GM20431 (cell line): ENCODE data around the gene SLC35D2.
"Not testable (repeated sequence)": the region's sequence is repeated elsewhere in the genome, so short reads cannot be mapped to it uniquely, and the experiment has no call there.

Source experiments
- in situ Hi-C: fragments of 300-500 bp; cut with MseI, MboI; formaldehyde crosslinking; loops from one replicate; pipeline ENCODE4 v1.15.0; 2020; ENCODE audit warnings: low sequenced_read_pairs; ENCODE audit not compliant: unreplicated experiment

Gene SLC35D2

DNA sequence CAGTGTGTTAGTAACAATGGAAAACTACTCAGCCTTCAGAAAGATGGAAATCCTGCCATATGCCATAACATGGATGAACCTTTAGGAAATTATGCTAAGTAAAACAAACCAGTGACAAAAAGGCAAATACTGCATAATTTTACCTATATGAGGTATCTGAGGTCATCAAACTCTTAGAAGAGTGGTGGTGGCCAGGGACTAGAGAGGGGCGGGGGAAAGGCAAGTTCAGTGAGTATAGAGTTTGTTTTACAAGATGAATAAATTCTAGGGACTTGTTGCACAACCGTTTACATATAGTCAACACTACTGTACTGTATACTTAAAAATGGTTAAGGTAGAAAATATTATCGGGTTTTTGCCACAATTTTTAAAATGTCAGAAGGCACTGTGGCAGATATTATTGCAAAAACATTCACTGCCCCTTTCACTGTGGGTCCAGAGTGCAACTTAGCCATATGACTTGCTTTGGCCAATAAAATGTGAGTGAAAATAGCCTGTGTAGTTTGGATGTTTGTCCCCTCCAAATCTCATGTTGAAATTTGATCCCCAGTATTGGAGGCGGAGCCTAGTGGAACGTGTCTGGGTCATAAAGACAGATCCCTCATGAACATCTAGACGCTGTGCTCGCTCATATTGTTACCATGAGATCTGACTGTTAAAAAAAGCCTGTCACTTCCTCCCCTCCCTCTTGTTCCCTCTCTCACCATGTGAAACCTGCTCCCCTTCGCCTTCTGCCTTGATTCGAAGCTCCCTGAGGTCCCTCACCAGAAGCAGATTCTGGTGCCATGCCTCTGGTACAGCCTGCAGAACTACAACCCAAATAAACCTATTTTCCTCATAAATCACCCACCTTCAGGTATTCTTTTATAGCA, 25.1 kb upstream of the SLC35D2 start:
- in situ Hi-C loops, result no loop called here

DNA sequence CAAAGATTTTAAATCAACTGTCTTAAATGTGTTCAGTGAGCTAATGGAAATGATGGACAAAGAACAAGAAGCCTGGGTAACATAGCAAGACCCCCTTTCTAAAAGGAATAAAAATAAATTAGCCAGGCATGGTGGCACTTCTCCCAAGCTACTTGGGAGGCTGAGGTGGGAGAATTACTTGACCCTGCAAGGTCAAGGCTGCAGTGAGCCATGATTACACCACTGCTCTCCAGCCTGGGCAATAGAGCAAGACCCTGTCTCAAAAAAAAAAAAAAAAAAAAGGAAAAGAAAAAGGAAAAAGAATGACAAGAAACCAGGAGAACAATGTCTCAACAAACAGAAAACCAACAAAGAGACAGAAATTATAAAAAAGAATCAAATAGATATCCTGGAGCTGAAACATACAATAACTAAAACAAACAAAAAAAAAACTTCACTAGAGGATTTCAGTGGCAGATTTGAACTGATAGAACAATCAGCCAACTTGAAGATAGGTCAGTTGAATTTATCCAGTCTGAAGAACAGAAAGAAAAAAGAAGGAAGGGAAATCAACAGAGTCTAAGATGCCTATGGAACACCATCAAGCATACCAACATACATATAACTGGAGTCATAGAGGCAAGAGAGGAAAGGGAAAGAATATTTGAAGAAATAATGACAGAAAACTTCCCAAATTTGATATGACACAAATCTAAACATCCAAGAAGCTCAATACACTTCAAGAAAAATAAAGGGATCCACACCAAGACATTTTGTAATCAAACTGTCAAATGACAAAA, 16.8 kb upstream of the SLC35D2 start:
- in situ Hi-C loops, result no loop called here

DNA sequence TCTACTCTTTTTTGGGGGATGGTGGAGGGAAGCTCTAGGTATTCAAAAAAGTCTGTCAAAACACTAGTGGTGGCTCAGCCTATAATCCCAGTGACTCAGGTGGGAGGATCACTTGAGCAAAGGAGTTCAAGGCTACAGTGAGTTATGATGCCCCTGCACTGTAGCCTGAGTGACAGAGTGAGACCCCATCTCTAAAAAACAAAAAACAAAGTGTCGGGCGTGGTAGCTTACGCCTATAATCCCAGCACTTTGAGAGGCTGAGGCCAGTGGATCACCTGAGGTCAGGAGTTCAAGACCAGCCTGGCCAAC, 15.8 kb upstream of the SLC35D2 start:
- in situ Hi-C loops, result no loop called here

- in situ Hi-C loops, result no loop called here
Observed at GRCh38 chr9:96398582-96399324, 15.2 kb upstream of the SLC35D2 start.

DNA sequence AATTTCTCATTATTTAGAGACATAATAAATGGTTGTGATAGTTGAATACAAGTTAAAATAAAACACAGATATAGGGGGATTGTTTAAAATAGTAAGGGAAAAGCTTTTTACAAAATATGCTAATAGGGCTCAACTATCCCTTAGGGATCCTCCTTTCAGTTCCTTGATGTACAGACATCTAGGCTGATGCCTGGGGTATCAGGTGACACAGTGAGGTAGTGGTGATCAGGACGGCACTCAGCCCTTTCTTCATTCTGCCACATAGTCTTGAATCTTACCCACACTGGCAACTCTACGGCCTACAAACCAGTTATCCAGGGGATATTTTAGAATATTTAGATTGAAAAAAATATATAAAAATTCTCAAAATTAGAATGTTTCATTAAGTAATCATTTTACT, 12.5 kb upstream of the SLC35D2 start:
- in situ Hi-C loops, result no loop called here

DNA sequence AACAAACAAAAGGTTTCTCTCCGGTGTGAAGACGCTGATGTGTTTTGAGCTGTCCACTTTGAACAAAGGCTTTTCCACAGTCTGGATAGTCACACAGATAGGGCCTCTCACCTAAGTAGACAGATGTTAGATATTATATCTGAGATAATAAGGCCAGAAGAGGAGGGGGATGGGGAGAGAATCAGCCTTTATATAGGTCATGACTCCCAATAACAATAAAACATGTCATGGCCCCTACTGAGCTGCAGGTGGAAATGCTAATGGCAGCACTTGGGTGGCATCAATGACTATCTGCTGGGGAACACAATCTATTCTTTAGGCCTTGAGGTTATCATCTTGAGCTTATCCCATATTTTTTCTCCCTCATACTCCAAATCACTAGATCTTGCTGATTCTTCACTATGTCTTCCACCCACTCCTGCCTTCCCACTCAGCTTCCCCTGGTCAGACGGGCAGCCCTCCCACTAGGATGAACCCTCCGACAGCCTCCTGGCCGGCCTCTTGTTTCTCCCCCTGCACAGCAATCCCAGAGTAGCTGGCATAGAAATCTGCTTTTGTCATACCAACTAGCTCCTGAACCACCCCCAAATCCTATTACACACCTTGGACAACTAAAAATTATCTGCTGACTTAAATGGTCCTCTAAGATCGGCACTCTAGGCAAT, 11.5 kb upstream of the SLC35D2 start:
- in situ Hi-C loops, result no loop called here

DNA sequence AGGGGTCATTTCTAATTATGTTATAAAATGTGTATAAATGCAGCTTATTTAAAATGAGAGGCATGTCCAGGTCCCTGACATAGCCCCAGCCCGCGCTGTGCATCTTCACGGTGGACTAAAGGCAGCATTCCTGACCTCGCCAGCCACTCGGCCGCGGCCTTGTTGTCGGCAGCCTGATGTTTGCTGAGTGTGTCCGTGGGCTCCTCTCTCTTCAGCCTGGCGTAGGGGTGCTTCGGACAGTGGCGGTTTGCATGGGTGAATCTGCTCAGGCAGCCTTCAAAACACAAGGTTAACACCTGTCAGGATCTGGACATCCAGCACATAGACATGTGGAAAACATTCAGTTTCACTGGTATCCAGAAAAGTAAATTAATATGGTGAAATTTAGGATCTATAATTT, 8.8 kb upstream of the SLC35D2 start:
- in situ Hi-C loops, result no loop called here

DNA sequence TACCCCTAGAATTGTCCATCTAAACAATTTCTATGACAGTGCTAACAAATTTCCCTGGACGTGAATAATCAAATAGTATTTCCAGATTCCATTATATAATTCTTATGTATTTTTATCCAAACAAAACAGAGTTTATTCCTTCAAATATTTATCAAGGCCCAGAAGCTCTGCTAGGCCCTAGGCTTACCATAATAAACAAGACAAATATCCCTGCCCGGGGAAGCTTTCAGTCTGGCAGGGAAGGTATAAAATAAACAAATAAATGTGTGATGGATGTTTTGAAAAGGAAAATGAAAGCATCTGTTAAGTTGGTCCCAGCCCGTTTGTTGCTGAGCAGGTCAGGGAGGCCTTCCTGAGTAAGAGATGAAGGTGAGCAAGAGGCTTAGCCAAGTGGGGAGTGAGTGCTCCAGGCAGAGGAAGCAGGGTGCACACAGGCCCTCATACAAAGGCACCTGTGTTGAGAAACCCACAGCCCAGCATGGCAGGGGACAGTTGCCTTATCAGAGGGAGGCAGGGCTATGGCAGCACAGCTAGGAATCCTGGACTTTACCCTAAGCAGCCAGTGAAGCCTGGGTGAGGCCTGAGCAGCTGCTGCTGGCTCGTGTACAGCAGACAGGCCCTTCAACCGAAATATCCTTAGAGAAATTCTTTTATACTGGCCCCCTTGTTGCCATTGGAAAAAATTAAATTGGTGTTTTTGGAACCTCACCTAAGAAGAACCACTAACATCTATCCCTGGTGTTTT, 7.7 kb upstream of the SLC35D2 start:
- in situ Hi-C loops, result no loop called here

DNA sequence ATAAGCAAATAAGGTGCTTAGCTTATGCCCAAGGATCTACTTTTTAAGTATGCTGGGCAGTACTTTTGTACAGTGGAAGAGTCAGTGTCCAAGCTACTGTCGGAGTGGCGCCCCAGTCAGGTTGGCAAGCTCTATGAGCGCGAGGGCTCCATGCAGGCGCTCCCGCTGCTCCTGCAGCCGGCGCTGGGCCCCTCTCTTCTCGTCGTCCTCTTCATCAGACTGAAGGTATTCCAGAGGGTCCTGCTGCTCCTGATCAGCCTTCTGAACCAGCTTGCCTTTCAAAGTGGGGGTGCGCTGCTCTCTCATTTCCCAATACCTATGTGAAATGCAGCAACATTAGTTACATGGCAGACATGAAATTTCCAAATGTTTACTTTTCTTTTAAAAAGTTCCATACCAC, 4.6 kb upstream of the SLC35D2 start:
- in situ Hi-C loops, result no loop called here

- in situ Hi-C loops, result no loop called here
Observed at GRCh38 chr9:96386157-96386556, 2.6 kb upstream of the SLC35D2 start.

GRCh38 chr9:96382839-96383164, 709 bp downstream of the SLC35D2 start:
- in situ Hi-C loops, result no loop called here

GRCh38 chr9:96382175-96382574, 1.3 kb downstream of the SLC35D2 start:
- in situ Hi-C loops, result no loop called here

DNA sequence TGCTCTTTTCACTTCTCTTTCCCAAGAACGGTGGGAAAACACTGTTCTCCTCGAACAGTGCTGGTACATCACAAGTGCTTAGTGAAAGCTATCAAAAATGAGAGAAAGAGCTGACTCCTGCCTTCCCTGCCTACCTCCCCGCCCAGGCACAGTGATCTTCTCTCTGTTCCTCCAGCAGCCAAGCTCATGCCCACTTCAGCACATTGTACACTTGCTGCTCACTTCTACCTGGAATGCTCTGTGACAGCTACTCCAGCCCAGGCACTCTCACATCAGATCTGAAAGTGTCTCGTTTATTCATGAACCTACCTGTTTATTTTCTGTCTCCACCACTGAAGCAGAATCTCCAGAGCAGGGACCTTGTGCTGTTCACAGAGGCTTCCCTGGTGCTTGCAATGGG, 1.8 kb downstream of the SLC35D2 start:
- in situ Hi-C loops, result no loop called here

GRCh38 chr9:96381125-96381524, 2.4 kb downstream of the SLC35D2 start:
- in situ Hi-C loops, result no loop called here

DNA sequence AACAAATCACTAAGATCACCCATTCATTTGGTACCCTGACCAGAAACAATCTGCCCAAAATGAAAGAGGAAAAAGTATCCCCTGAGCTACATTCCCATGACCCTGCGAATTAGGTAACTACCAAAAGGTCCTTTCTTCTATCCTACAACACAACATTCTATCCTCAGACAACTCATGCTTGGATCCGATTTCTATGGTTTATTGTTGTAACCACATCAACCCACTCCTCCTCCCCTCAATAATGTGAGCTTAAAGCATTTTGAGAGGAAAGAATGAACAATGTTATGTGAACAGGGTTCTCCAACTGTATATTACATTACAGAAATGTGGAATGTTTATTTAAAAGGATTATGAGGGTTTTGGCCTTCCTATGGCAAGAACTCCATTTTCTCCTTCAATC, 4.0 kb downstream of the SLC35D2 start:
- in situ Hi-C loops, result no loop called here

- in situ Hi-C loops, result no loop called here
Observed at GRCh38 chr9:96378187-96378586, 5.3 kb downstream of the SLC35D2 start.

DNA sequence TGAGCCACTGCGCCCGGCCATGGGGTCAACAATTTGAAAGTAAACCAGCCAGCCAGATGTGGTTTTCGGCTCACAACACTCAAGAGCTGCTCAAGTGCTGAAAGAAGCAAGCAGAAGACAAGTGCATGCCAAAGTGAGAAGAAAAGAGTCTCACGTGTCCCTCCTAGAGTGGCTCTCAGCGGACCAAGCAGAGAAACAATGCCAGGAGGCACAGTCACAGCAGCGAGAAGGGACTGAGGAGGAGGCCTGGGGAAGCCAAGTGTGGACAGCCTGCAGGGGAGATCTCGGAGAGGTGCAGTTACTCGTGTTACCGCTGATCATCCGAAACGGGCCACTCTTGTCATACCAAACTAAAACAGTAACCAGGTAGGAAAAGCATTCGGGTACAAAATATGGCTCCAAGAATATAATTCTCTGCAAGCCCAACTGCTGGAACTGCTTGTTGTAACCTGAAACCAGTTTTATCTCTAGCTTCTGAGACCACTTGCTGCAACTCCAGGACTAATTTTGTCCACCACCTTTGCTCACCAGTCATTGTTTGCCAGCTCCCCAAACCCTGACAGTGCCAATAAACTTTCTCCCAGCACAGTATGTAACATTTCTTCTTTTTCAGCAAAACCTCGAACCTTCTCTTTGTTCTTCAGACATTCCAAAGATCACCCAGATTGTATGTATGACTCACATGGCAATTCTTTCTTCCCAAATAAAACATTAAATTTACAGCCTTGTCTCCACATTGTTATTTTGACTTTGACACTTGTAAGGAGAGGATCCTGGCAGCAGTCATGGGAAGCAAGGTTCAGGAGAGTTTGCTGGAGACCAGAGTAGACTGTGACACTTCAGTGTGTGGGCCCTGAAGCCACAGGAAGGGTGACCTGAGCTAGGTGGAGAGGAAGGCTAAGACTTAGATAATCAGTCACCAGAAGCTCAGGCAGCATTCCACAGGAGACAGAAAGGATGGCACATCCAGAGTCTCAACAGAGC, 6.3 kb downstream of the SLC35D2 start:
- in situ Hi-C loops, result no loop called here

- in situ Hi-C loops, result not testable (repeated sequence)
Observed at GRCh38 chr9:96375507-96375906, 8.0 kb downstream of the SLC35D2 start.

GRCh38 chr9:96367943-96368342, 15.6 kb downstream of the SLC35D2 start:
- in situ Hi-C loops, result no loop called here
